GF-D8 (cell line): ENCODE results near the gene SLC22A1.
"Not testable (repeated sequence)": the region's sequence is repeated elsewhere in the genome, so short reads cannot be mapped to it uniquely, and the experiment has no call there.

Experiments
- DNase-seq: peaks from one replicate; lab custom pipeline; 2025; lab: John Stamatoyannopoulos, UW

SLC22A1 gene

DNA sequence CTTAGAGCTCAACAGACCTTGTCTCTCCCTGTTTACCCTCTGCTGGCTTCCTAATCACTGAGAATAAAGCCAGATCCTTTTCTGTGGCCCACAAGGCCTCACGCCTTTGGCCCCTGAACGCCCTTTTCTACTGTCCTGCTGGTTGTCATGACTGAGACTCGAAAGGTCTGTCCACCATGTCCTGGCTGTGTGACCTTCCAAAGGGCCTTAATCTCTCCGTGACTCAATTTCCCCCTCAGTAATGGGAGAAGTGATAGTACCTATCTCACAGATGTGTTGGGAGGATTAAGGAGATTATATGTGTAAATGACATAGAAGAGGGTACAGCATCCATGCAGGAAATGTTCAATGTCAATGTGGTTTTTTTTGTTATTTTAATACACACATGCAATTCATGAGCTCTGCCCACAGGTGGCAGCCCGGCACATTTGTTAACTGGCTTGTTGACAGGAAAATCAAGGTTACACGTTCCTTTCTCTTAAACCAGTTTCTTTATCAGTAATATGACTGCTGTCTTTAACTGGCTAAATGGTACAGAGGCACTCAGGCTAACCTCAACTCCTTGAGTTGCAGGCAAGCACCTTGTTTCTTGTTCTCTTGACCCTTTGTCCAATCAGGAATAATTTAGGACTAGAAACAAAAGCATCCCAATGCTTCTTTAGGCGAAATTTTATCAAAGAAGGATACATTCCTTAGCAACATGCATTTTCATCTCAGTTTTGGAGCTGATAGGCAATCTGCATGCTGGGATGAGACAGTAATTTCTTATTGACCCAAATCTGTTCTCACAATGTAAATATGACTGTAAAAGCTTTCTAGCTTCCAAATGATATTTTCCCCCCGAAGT is 16.6 kb downstream of the SLC22A1 start:
- DNase-seq, result peak; percentile 7

DNA sequence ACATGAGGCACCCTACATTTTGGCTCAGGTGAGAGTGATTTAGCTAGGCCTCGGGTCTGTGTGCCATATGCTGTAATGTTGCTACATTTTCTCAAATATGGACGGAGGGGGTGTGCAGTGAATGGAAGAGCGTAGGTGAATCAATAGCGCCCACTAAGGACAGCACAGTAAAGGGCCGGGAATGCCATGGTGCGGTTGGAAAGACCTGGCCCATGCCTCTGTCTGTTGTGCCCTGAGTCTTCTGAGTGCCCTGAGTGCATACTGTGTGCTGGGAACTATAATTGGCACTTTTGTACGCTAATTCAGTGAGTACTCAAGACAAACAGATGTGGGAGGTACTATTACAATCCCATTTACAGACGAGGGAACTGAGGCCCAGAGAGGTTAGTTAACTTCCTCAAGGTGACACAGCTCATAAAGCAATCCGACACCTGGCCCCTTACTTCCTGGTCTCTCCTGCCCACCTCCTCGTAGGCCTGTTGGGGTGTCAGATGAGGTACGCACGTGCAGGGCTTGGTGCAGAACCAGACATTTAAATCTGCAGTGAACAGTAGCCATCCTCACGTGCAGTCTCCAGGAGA is 17.3 kb downstream of the SLC22A1 start:
- no peak for DNase-seq

DNA sequence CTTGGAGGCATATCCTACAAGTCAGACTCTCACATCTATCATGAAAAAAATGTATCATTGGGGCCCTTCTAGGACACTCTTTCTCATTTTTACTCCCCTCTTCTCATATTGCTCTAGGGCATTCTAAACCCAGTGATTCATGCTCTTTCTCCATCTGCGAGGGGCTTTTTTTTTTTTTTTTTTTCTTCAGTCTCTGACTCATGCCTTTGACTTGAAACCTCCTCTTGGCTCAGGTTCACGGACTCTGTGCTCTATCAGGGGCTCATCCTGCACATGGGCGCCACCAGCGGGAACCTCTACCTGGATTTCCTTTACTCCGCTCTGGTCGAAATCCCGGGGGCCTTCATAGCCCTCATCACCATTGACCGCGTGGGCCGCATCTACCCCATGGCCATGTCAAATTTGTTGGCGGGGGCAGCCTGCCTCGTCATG is 17.8 kb downstream of the SLC22A1 start:
- DNase-seq, result no peak

DNA sequence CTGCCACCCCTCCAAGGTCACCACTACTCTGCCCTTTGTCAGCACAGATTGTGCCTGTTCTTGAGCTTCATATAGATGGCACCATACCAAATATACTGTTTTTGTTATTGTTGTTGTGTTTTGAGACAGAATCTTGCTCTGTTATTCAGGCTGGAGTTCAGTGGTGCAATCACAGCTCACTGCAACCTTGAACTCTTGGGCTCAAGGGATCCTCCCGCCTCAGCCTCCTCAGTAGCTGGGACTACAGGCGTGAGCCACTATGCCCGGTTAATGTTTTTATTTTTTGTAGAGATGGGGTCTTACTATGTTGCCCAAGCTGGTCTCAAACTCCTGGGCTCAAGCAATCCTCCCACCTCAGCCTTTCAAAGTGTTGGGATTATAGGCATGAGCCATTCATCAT is 18.9 kb downstream of the SLC22A1 start:
- DNase-seq, result not testable (repeated sequence)

DNA sequence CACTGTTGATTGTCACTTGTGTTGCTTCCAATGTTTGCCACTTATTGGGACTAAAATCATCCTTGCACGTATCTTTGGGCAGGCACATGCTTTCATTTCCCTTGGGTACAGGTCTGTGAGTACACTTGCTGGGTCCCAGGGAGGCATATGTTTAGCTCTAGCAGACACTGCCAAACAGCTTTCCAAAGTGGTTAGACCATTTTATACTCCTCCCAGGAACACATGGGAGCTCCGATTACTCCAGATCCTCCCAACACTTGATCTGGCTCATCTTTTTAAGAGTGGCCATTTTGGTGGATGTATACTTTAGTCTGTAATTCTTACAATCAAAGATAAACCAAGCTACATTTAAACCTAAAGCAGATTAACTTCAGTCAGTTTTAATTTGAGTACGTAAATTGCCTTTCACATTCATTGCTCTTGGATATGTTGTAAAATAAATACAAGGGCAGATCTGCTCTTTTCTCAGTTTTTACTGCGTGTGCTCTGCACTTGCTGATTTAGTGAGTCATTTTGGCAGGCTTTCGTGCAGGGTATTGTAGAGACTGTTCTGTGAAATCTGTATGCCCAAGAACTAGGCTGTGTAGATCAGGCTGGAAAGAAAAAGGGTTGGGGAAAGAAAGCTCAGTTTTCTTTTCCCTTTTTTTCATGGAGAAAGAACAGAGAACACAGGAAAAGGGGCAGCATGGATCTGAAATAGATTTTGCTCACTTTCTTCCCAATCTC is 19.5 kb downstream of the SLC22A1 start:
- no peak for DNase-seq

DNA sequence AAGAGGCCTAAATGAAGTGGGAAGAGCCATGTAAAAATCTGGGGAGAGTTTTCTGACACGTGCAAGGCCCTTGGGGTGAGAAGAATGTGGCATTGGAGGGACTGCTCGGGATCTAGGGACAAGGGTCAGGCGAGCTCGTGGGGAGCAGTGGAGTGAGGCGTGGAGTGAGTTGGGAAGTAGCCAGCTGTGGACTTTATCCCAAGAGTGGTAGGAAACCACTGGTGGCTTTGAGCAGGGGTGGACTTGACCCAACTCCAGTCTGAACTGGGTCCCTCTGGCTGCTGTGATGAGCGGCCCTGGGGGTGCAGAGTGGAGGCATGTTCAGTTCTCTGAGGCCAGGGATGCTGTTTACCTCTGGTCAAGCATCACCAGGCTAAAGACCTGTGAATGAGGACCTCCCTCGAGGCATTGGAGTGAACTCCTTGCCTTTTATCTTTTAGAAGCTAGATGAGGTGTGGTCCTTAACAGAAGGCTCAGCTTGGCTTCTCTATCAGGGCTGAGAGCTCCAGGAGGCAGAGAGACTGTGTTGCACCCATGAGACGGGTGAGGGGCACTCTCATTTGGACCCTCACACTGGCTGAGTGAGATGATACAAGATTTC is 20.6 kb downstream of the SLC22A1 start:
- no peak for DNase-seq

DNA sequence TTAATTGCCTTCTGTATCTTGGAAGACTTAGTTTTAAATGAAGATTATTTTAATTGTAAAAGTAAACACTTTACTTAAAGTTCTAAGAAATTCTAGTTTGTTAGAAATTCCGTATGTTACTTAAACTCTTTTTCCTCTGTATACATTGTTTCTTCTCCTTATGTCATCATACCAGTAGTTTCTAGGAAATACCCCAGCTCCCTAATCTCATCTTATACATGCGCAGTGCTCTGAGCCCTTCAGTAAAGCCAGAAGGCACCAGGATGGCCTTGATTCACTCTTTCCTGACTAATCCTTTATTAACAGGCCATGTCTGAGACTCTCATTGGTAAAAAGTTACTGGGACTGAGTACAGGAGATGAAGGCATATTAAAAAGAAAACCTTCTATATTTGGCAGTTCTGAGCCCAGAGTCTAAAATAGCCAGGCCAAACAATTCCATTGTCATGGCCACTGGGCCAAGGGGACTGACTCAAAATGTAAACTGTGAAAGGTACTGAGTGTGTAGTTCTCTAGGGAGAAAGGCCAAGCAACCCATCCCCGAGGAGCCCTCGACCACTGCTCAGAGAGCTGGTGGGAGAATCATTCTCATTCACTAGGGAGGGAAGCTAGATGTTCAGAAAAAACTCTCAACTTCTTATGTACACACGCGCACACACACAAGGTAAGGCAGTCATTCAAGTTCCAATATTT is 25.0 kb downstream of the SLC22A1 start:
- no peak for DNase-seq

DNA sequence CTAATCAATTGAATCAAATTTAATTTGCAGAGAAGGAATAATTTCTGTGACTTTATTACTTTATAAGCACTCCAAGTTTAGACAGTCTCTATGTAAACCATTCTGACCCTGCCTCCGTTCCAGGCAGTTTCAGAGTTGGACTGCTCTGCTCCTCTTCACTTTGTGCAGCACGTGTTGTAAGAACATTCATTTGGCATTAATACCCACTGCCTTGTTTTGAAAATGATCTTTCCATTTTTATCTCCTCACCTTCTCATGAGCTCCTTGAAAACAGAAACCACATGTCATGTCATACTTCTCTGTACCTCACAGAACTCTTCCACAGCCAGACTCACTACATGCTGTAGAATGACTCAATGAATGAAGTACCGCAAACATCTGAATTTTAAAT is 25.5 kb downstream of the SLC22A1 start:
- DNase-seq, result no peak

DNA sequence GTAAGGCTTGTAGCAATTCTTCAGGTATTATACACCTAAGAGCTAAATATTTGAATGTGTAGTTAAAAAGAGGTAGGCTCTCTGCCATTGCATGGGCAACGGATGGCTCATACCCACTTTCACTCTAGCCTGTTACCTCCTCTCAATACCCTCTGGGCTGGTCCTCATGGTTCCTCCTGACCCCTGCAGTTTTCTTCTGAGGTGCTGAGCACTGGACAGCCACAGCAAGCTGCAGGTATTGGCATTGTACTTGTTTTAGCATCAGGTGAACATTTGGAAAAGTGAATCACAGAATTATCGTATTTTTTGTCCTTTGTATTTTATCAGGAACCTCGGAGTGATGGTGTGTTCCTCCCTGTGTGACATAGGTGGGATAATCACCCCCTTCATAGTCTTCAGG is 32.9 kb downstream of the SLC22A1 start:
- no peak for DNase-seq

DNA sequence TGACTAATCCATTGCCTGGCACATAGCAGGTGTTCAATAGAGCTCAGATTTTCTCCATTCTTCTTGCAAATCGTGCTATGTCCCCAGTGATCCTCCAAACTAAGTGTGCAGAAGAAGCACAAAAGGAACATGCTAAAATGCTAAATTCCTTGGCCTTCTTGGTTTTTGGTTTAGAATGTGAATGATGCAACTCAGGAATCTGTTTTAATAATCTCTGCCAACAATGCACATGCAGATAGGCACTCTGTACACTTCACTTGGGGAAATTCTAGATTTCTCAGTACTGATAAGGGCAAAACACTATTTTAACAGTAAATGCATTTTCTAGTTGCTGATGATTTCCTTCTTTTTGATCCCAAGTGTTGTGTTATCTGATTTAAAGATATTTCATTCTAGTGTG is 35.2 kb downstream of the SLC22A1 start:
- DNase-seq, result no peak

DNA sequence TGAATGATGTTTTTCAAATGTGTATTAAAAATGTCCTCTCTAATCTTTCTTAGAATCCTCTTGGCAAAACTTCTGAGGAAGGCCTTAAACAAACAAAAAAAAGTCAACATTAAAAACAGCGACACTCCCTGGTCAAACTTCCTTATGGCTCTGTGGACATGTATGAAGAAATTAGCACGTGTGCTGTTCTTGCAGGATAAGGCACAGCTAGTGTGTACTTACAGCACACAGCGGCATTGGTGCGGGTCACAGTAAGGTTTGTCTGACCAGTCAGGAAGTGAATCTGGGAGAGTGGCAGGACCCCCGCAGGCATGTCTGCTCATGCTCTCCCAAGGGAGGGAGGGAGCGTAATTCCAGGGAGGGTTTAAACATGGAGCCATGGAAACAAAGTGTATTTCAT is 38.8 kb downstream of the SLC22A1 start:
- DNase-seq, result no peak

DNA sequence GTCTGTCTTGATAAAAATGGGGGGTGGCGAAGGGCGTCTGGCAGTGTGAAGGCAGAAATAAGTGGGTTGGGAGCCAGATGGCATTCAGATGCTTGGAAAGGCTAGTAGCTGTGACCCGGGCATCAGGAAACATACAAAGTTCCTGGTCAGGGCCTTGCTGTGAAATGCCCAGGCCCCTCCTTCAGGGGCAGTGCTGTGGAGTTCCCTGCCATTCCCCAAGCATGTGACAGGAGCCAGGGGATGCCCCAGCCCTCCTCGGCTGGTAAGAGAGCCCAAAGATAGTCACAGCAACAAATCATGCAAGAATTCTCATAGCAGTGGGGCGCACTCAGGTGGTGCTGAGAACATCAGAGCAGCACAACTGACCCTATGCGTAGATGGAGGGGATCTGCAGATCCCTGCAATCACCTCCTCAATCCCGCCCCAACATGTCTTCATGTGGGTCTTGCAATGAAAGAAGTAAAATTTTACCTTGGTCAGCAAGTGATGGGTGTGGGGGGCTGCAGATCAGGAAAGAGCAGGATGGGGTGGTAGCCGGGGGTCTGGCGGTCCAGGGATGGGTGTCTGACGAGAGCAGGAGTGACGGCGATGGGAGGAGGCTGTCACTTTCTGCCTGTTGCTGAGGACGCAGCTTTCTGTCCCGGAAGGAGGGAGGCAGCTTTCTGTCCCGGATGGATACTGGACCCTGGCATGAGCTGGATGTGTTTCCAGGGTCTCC is 39.5 kb downstream of the SLC22A1 start:
- no peak for DNase-seq

DNA sequence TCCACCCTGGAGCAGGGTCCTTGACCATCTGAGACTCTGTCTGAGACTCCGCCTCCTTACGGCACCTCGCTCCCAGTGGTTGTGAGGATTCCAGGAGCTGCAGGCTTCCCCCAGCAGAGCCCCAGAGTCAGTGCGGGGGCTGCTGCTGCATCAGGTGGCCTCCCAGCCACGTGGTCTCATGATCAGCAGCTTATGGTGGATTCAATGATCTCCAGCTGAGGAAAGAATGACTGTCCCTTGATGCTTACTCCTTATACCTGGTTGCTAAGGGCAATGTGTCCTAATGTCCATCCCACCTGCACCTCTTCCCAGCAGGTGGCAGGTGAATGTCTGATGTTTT is 40.0 kb downstream of the SLC22A1 start:
- no peak for DNase-seq

DNA sequence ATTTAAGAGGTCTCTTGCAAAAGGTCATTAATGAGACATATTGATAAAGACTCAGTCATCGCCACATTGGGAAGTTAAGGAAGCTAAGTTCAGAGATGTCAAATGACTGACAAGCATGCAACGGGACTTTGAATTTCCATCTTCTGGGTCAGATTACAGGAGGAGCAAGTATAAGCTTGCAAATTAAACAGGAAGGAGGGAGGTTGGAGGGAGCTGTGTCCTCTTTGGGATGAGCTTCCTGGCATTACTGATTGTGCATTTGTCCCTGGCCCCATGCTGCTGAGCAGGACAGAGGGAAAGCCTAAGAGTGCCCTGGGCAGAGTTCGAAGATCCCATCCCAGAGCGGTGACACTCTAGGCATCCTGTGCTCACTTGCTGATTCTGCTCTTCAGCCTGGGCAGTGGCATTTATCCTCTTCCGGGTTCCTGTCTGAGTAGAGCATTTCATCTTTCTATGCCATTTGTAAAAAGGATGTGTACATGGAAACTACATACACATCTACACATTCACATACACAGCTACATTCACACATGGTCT is 40.5 kb downstream of the SLC22A1 start:
- no peak for DNase-seq

DNA sequence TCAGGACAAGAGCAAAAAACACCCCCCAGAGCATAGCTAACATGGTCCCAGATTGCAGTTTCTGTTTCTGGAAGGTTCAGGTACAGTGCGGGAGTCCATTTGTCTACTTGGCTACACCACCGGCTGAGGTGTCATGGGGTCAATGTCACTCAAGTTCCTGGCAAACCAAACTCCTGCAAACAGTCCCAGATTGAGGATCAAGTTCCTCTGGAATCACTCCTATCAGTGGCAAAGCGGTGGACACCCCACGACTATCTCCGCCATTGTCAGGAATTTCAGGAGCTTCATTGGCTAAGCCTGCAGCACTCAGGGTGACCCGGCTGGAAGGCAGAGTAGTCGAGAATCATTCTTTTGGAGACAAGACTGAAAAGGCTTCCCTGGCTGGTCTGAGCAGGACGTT is 41.8 kb downstream of the SLC22A1 start:
- no peak for DNase-seq

DNA sequence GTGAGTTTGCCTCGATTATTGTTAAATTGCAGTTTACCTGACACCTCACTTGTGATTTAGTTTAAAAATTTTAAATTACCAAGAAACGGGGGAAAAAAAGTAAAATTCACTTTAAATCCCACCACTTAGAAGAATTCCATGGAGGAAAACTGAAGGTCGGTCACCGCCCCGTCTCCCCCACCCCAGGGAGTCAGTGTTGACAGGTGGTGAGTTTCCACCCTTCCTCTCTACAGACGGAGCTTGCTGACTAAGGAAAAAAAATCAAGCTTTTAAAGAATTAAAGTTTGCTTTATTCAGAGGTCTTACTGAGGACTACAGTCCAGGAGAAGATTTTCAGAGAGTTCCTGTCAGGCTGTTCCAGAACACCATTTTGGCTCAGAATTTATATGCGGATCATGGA is 42.3 kb downstream of the SLC22A1 start:
- DNase-seq, result no peak

DNA sequence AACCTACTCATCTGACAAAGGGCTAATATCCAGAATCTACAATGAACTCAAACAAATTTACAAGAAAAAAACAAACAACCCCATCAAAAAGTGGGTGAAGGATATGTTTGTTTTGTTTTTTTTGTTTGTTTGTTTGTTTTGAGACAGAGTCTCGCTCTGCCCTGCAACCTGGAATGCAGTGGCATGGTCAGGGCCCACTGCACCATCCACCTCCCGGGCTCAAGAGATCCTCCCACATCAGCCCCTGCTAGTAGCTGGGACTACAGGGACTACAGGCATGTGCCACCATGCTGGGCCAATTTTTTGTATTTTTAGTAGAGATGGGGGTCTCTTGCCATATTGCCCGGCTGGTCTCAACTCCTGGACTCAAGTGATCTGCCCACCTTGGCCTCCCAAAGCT is 44.3 kb downstream of the SLC22A1 start:
- not testable (repeated sequence) for DNase-seq

DNA sequence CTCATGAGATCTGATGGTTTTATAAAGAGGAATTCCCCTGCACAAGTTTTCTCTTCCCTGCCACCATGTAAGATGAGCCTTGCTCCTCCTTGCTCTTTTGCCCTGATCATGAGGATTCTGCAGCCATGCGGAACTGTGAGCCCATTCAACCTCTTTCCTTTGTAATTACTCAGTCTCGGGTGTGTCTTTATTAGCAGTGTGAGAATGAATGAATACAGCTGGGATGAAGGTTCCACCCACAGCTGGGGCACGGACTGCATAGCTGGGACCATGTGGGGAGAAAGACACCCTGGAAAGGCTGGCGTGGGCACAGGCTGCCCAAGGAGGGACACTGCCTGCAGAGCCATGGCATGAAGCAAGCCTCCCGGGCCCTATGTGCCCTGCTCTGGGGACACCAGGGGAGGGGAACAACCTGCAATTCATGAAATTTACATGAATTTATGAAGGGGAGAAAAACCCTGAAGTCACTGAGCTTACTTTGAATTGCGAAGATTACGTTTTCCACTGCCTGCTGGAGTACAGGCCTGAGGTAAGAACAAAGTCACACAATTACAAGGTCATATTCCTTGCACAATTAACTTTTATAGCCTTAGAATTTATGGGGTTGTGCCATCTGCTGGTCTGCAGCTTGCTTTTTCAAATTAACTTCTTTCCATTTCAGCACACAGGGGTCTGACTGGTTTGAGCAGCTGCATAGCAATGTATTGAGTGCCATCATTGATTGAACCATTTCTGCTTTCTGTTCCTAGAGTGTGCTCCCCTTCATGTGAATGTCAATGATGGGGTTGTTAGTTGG is 46.2 kb downstream of the SLC22A1 start:
- DNase-seq, result no peak

DNA sequence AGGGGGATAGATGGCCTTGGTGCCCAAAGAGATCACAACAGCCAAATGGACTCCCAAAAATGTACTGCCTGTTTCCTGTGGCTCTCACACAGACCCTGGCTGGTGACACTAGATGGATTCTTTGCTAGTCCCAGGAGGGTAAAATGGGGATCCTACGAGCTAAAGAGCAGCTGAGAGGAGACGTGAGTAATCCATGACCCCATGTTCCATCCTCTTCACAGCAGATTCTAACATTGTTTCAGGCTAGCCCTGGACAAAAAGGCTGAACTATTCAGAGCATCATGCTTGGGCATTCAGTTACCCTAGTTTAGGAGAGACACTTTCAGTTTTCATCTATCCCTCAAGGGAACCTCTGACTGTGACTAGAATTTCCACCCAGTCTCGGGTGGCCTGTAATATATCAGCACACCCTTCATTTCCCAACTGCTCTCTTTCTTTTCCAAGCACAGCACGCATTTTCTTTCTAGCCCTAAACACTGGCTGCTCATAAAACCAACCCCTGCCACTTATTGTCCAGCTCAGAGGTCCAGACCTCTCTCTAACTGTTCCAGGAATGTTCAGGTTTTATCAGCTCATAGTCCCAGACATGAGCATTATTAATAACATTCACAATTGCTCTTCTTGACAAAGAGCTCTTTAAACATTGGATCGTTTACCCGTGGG is 48.5 kb downstream of the SLC22A1 start:
- DNase-seq, result no peak

DNA sequence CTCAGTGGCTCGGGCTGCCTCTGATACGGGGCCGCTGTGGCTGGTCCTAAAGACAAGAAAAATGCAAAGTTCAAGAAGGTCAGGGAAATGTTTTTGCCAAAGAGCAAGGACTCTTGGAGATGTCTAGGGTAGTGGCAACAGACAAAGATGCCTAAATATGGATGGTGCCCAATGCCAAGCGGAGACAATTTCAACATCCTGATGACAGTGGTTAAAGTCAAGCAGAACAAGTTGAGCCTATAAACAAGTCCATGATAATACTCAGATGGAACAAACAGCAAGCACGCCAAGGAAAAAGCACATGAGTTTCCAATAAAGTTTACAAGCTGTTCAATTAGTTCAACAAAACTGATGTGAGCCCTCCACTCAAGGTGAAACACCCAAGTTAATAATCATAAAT is 51.1 kb downstream of the SLC22A1 start:
- DNase-seq, result no peak
